Measurements from ENCODE around the gene LAMTOR3. TPM values are rescaled to one million over a fixed set of nuclear protein-coding genes. Genes with fewer than 3 reads are reported as not detected.
A peak's percentile ranks its signal among the peaks of the same experiment; 100 is the strongest.

The LAMTOR3 gene
- total RNA-seq, 6 donors from 2014 or later = 6.4 to 46.3 (median 40.9) TPM

DNA sequence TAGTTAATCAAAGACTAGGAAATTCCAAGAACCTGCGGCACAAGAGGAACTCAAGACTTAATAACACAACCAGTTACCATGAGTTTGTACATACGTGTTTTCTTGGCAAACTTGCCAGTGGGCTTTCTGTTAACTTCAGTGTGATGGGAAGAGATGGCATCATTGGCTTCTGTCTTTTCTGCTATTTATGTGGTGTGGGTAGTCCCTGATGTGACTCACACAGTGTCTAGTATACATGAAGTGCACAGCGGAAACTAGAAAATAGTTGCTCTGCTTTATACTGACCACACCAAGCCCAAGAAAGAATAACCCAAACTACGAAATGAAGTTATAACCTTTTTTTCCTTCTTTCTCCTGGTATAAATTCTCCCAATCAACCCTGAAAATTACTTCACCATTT lies 53.1 kb downstream of the LAMTOR3 start:
- DNase-seq (no peak), ATAC-seq (ENCODE audit: low FRiP score in 2 of 2) (no peak)
- H3K27me3 ChIP-seq = no peaks in the 10 kb centered on the region
- no peaks in the 10 kb centered on the region for H3K9me3 ChIP-seq
- WGBS, 2 donors = 87 to 88% methylated on average over 4 of the region's 4 CpGs
- H3K27ac ChIP-seq = no peak overlapping the region
- peaks cover 0 to 3% (median 0%) of the 10 kb centered on the region in 4 donors for H3K36me3 ChIP-seq
- H3K4me1 ChIP-seq = no peaks in the 10 kb centered on the region
- no peak overlapping the region for H3K4me3 ChIP-seq
- TF ChIP-seq CTCF (IDR thresholded peaks at IDR 0.05) = no peak
- TF ChIP-seq POLR2AphosphoS5 (IDR thresholded peaks at IDR 0.05) = no peak
- no peak for TF ChIP-seq POLR2A (IDR thresholded peaks at IDR 0.05)
- TF ChIP-seq EP300 (IDR thresholded peaks at IDR 0.05) = no peak

DNA sequence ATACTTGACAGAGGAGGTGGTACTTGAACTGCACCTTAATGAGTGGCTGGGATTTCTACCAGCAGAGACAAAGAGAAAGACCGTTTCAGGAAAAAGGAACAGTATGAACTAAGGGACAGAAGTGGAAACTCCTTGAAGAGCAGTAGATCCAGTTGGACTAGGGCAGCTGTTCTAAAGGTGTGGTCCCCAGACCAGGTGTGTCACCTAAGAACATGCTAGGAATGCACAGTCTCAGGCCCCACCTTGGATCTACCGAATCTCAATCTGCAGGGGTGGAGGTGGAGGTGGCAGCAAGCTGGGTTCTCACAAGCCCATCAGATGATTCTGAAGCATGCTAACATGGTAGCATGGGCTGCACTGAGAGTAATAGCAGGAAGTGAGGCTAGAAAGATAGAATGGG lies 55.3 kb downstream of the LAMTOR3 start:
- TF ChIP-seq CTCF (IDR thresholded peaks at IDR 0.05) (no peak), POLR2A (IDR thresholded peaks at IDR 0.05) (no peak), EP300 (IDR thresholded peaks at IDR 0.05) (no peak), POLR2AphosphoS5 (IDR thresholded peaks at IDR 0.05) (no peak)
- WGBS, 2 donors = 56 to 73% methylated on average over 2 of the region's 2 CpGs
- H3K36me3 ChIP-seq = peaks cover 0 to 3% (median 0%) of the 10 kb centered on the region in 4 donors
- H3K9me3 ChIP-seq = no peaks in the 10 kb centered on the region
- no peaks in the 10 kb centered on the region for H3K4me1 ChIP-seq
- H3K4me3 ChIP-seq = no peak overlapping the region
- DNase-seq (no peak), ATAC-seq (ENCODE audit: low FRiP score in 2 of 2) (peak in 1 of 2 donors; percentile 57)
- H3K27me3 ChIP-seq = no peaks in the 10 kb centered on the region
- H3K27ac ChIP-seq = no peak overlapping the region

DNA sequence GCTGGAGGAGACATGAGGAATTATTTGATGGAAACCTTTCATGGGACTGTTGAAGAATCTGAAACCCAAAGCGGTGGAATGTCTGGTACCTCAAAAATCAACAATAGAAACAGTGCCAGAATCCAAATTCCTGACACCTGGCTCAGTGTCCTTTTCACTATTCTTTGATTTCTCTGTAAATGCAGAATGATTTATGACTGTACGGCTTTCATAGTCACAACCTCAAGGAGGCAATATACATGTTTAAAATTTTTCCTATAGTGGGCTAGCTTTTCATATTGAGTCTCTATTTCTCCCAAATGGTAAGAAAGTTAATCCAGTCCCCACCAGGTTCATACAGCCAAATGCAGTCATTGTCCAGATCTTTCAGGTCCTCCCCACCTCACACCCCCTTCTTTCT lies 58.3 kb downstream of the LAMTOR3 start:
- Histone ChIP-seq H3K4me1 (peaks cover 0 to 7% (median 0%) of the 10 kb centered on the region in 4 donors), H3K36me3 (peaks cover 0 to 3% (median 0%) of the 10 kb centered on the region in 4 donors), H3K4me3 (no peak overlapping the region), H3K27ac (no peak overlapping the region), H3K9me3 (no peaks in the 10 kb centered on the region), H3K27me3 (no peaks in the 10 kb centered on the region)
- ATAC-seq (ENCODE audit: low FRiP score in 2 of 2) (no peak), DNase-seq (no peak)
- TF ChIP-seq CTCF (IDR thresholded peaks at IDR 0.05) (no peak), EP300 (IDR thresholded peaks at IDR 0.05) (no peak), POLR2AphosphoS5 (IDR thresholded peaks at IDR 0.05) (no peak), POLR2A (IDR thresholded peaks at IDR 0.05) (no peak)
- 80 to 81% methylated on average over 2 of the region's 2 CpGs for WGBS, 2 donors

- Histone ChIP-seq H3K4me3 (no peak overlapping the region), H3K27me3 (no peaks in the 10 kb centered on the region), H3K4me1 (peaks cover 0 to 7% (median 0%) of the 10 kb centered on the region in 4 donors), H3K9me3 (no peaks in the 10 kb centered on the region), H3K27ac (no peak overlapping the region), H3K36me3 (peaks cover 0 to 3% (median 0%) of the 10 kb centered on the region in 4 donors)
- ATAC-seq (ENCODE audit: low FRiP score in 2 of 2) = no peak
- TF ChIP-seq EP300 (IDR thresholded peaks at IDR 0.05) (no peak), POLR2AphosphoS5 (IDR thresholded peaks at IDR 0.05) (no peak), CTCF (IDR thresholded peaks at IDR 0.05) (no peak), POLR2A (IDR thresholded peaks at IDR 0.05) (no peak)
- 80 to 95% methylated on average over 7 of the region's 7 CpGs for WGBS, 2 donors
- no peak for DNase-seq
Measured at GRCh38 chr4:99834569-99834968, 59.7 kb downstream of the LAMTOR3 start.

DNA sequence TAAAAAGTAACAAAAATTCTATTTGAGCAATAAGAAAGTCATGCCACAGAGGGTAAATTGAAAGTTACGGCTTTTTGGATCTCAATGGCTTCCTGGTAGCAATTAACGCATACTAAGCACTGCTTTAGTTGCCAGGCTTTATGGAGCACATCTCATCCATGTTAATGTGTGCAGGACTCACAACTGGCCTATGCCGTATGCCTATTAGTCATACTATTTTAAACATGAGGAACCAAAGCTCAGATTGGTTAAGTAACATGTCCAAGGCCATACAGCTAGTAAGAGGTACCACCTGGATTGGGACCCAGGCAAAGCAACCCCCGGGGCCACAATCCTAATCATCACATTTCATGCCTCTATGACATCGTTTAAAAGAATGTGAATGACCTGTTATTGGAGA lies 60.5 kb downstream of the LAMTOR3 start:
- Histone ChIP-seq H3K27ac (no peak overlapping the region), H3K27me3 (no peaks in the 10 kb centered on the region), H3K9me3 (no peaks in the 10 kb centered on the region), H3K4me1 (peaks cover 0 to 7% (median 0%) of the 10 kb centered on the region in 4 donors), H3K4me3 (no peak overlapping the region), H3K36me3 (peaks cover 0 to 3% (median 0%) of the 10 kb centered on the region in 4 donors)
- no peak for ATAC-seq (ENCODE audit: low FRiP score in 2 of 2)
- TF ChIP-seq POLR2AphosphoS5 (IDR thresholded peaks at IDR 0.05) (no peak), POLR2A (IDR thresholded peaks at IDR 0.05) (no peak), CTCF (IDR thresholded peaks at IDR 0.05) (no peak)
- 79 to 84% methylated on average over 5 of the region's 5 CpGs for WGBS, 2 donors
- no peak for DNase-seq
